Nephron progenitor cell (in vitro differentiated cells): ENCODE results near the gene GRM8.

Experiments
- DNase-seq: peaks from one replicate; pipeline ENCODE4 v3.0.0; 2021
- H3K27ac Mint-ChIP-seq: 2 replicates; pipeline ENCODE4 v1.8.0; 2021; ENCODE audit warnings: mild to moderate bottlenecking, moderate library complexity, mixed read lengths
- H3K27me3 Mint-ChIP-seq: 2 replicates; pipeline ENCODE4 v1.8.0; 2021; ENCODE audit warnings: mild to moderate bottlenecking, low read depth, mixed read lengths; ENCODE audit not compliant: poor library complexity
- H3K36me3 Mint-ChIP-seq: 2 replicates; pipeline ENCODE4 v1.8.0; 2021; ENCODE audit warnings: low read depth, mixed read lengths
- H3K4me1 Mint-ChIP-seq: 2 replicates; pipeline ENCODE4 v1.8.0; 2021; ENCODE audit warnings: mixed read lengths
- H3K4me3 Mint-ChIP-seq: 2 replicates; pipeline ENCODE4 v1.8.0; 2021; ENCODE audit warnings: mild to moderate bottlenecking, moderate library complexity, mixed read lengths
- H3K9me3 Mint-ChIP-seq: 2 replicates; pipeline ENCODE4 v1.8.0; 2021; ENCODE audit warnings: mild to moderate bottlenecking, moderate library complexity, mixed read lengths
- CTCF ChIP-seq: fragments of 200-600 bp; sonication (generic); IDR thresholded peaks from 2 replicates; pipeline ENCODE4 v1.5.0; 2021; ENCODE audit warnings: antibody characterized with exemption

Gene GRM8

GRCh38 chr7:127137146-127137545, 115.6 kb downstream of the GRM8 start:
- peaks cover 4% of the 10 kb centered on the region for H3K27me3 Mint-ChIP-seq
- no peak for DNase-seq
- no peak for TF ChIP-seq CTCF
- H3K4me3 Mint-ChIP-seq, result no peak overlapping the region
- no peaks in the 10 kb centered on the region for H3K4me1 Mint-ChIP-seq
- H3K27ac Mint-ChIP-seq, result no peak overlapping the region
- H3K36me3 Mint-ChIP-seq, result no peaks in the 10 kb centered on the region
- H3K9me3 Mint-ChIP-seq, result no peaks in the 10 kb centered on the region

- no peak for TF ChIP-seq CTCF
- no peaks in the 10 kb centered on the region for H3K9me3 Mint-ChIP-seq
- peaks cover 4% of the 10 kb centered on the region for H3K27me3 Mint-ChIP-seq
- H3K4me1 Mint-ChIP-seq, result no peaks in the 10 kb centered on the region
- no peaks in the 10 kb centered on the region for H3K36me3 Mint-ChIP-seq
- no peak overlapping the region for H3K27ac Mint-ChIP-seq
- no peak for DNase-seq
- H3K4me3 Mint-ChIP-seq, result no peak overlapping the region
Measured at GRCh38 chr7:127135871-127136485, 116.8 kb downstream of the GRM8 start.

GRCh38 chr7:127123220-127123619, 129.5 kb downstream of the GRM8 start:
- H3K27ac Mint-ChIP-seq, result no peak overlapping the region
- H3K4me1 Mint-ChIP-seq, result peaks cover 9% of the 10 kb centered on the region
- TF ChIP-seq CTCF, result no peak
- H3K36me3 Mint-ChIP-seq, result no peaks in the 10 kb centered on the region
- peaks cover 6% of the 10 kb centered on the region for H3K27me3 Mint-ChIP-seq
- H3K9me3 Mint-ChIP-seq, result no peaks in the 10 kb centered on the region
- DNase-seq, result no peak
- H3K4me3 Mint-ChIP-seq, result no peak overlapping the region

- H3K4me3 Mint-ChIP-seq, result no peak overlapping the region
- no peak overlapping the region for H3K27ac Mint-ChIP-seq
- no peak for DNase-seq
- H3K27me3 Mint-ChIP-seq, result peaks cover 6% of the 10 kb centered on the region
- no peaks in the 10 kb centered on the region for H3K36me3 Mint-ChIP-seq
- no peaks in the 10 kb centered on the region for H3K9me3 Mint-ChIP-seq
- H3K4me1 Mint-ChIP-seq, result peaks cover 9% of the 10 kb centered on the region
- TF ChIP-seq CTCF, result no peak
Measured at GRCh38 chr7:127119517-127119916, 133.2 kb downstream of the GRM8 start.

GRCh38 chr7:127114742-127115265, 137.9 kb downstream of the GRM8 start:
- Mint-ChIP-seq H3K27me3 (peaks cover 11% of the 10 kb centered on the region), H3K27ac (no peak overlapping the region)

More at GRCh38 chr7:127114742-127115265, 137.9 kb downstream of the GRM8 start:
- no peaks in the 10 kb centered on the region for H3K36me3 Mint-ChIP-seq
- H3K4me3 Mint-ChIP-seq, result no peak overlapping the region
- DNase-seq, result no peak
- TF ChIP-seq CTCF, result no peak
- H3K9me3 Mint-ChIP-seq, result no peaks in the 10 kb centered on the region
- H3K4me1 Mint-ChIP-seq, result no peaks in the 10 kb centered on the region
